GM21786 (cell line): ENCODE results near the gene NAV2.

ENCODE experiments used
- ATAC-seq: cut with Tn5 transposase; IDR thresholded peaks from one replicate; pipeline ENCODE4 v1.9.1; 2021; ENCODE audit not compliant: unreplicated experiment

The NAV2 gene

DNA sequence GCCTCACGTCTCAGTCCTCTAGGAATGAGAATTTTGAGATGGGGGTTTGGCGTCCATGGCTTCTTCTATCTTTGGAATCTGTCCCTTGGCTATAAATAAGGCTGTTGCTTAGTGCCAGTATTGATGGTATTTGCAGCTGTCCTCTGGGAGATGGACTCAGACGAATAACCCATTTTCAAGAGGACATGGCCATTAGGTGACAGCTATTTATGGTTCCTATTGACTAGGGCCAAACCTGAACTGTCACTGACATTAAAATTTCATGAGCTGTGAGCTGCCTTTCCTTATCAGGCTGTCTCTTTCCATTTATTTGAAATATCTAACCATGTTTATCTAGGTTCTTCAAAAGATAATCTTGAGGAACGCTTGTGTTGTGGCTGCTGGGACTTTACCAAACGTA, 92.7 kb downstream of the NAV2 start:
- ATAC-seq = no peak

DNA sequence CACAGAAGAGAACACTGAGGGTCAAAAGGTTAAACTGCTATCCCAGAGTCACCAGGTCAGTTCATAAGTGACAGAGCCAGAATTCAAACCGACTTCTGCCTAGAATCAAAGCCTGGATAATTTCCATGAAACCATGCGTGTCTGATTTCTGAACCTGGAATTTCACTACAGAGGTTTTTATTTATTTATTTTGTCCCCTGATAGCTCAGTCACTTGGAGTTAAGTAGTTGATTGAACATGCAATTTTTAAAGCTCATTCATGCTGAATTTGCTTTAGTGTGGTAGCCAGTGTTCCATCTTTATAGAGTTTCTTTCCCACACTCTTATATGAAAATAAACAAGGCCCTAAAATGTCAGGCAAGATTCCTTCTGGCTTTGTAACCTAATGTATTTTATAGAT, 93.2 kb downstream of the NAV2 start:
- no peak for ATAC-seq

DNA sequence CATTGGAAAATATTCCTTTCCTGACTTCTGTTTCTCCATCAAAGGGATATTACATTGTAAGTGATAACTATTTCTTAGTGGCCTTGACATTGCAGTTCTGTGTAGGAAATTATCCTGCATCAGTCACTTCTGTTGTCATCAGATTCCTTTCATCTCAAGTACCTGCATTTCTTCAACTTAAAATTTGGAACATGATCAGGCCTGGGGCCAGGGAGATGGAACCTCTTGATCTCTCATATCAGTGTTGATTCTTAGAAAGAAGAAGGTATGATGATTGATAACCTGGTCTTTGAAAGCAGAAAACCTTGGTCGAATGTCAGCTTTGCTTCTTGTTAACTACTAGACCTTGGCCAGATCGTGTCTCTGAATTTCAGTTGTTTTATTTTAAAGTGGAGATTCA, 93.6 kb downstream of the NAV2 start:
- ATAC-seq = no peak

DNA sequence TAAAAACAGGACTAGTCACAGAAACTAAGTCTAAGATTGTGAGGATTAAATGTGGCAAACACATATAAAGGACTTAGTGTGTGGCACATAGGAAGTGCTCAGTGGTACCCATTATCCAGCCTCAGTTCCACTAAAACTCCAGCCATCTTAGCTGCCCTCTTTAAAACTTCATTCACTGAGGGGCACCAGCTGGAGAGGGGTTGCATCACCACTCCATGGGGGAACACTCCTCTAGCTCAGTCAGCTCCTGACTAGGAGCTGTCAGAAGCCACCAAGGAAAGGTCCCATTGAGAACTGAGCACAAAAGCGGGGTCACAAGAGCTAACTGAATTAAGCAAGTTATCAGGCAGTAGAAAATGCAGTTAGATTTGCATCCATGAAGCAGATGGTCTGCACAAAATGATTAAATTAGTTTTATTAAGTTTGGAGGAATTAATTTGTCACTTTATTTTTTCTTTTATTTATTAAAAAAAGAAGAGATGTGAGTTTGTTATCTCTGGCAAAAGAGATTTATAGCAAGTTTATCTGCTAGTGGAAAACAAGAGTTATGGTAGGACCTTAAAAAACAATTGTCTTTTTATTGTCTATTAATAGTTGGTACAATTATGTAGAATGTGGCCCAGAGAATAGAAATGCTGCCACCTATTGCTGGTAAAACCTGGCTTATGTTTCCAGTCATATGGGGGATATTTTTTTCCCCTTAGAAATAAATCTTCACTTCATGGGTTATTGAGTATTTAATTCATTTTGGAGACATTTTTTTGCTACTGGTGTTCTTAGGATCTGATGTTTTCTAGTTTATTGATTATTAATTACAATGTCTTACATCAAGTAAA, 95.7 kb downstream of the NAV2 start:
- ATAC-seq = no peak

DNA sequence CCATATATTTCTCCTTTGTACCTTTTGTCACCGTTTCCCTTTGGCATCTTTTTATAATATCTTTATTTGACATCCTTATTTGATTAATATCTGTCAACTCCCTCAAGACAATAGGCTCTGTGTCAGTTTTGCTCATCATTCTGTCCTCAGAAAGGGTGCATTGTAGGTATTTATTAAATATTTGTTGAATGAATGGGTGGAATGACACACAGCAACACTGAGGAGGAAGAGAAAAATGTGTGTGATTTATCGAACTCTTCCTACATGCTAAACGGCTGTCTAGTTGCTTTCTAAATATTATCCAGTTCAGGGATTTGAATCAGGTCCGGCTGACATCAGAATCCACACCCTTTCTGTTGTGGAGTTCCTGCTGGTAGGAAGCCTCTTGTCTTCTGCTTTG, 98.2 kb downstream of the NAV2 start:
- ATAC-seq = no peak

DNA sequence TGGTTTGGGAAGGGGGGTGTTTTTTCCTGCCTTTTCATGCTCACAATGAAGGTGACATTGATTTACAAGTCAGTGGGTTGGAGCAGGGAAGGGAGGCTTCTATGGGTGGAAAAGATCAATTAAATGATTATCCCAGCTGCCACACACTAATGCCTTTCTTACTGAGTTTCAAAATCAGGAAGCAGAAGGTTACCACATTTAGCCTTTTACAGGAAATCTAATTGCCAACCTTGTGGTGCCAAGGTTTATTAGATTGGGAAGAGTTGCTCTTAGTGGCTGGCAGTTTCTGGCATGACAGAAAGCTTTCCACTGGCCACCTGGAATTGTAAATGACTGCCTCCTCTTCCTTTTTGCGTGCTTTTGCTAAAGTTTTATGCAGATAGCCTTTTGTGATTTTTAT, 98.7 kb downstream of the NAV2 start:
- no peak for ATAC-seq

DNA sequence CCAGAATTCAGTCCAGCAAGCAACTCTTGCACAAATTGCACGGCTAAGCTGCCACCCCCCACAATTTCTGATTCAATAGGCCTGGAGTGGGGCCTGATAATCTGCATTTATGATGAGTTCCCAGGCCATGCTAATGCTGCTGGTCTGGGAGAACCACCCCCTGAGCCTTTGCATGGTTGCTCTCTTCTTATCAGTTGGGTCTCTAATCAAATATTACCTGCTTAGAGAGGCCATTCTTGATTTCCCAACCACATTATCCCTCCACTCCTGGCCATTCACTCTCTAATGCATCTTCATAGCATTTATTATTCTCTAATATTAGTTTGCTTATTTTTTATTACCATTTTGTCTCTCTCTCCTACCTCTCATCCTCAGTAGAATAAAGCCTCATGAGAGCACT, 99.5 kb downstream of the NAV2 start:
- no peak for ATAC-seq

DNA sequence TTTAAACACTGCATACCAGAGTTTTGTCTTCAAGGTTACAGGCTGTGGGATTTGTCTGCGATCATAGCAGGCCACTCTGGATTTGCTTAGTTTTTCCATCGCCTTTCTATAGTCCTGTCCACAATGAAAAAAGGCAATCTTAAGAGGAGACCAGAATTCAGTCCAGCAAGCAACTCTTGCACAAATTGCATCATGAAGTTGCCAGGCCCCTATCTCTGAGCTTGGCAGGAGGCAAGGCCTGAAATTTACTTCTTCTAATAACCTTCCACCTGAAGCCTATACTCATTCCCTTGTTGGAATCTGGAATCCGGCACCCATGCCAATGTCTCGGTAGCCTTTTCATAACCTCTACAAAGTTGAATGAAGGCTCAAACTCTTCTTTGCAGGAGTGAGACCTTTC, 100.1 kb downstream of the NAV2 start:
- no peak for ATAC-seq

DNA sequence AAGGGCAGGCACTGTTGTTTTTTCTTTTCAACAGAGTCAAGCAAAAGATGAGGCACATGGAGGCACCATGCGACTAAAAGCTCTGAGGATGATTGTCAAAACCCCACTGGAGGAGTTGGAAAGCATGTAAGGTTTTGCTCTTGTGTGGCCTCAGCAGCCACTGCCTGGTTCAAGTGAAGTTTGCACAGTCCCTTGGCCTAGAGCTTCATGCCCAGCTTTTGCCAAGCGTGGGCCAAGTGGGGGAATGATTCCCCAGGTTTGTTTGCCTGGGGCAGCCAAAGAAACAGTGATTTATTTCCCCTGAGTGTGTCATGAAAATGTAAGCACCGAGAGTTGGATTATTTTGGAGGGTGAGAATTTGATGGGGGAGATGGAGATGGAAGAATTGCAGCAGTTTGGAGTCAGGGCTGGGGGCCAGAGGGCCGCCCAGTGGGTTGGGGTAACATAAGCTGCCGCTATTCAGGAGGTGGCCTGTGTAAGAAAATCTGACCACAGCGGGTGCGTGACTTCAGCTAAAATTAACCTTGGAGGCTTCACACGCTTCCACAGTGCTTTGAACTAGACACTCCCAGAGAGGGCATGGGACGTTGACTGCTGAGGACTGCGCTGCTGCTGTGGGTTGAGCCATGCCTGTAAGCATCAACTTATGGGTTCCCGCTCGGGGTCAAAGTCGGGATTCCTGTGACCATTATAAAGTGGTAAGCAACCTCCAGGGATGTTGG, 100.7 kb downstream of the NAV2 start:
- ATAC-seq = no peak

DNA sequence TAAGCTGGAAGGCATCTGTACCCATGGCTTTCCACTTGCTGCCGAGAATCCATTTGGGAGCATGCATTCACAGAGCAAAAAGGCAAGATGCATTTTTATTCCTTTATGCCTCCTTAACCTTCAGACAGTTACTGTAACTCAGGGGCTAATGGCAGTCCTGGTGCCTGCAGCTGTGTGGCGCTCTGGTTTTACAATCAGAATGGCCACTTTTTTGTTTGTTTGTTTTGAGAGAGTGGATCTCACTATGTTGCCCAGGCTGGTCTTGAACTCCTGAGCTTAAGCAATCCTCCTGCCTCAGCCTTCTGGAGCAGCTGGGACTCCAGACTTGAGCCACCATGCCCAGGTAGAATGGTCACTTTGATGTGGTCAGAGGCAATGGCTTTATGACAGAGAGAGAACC, 101.8 kb downstream of the NAV2 start:
- ATAC-seq = no peak

DNA sequence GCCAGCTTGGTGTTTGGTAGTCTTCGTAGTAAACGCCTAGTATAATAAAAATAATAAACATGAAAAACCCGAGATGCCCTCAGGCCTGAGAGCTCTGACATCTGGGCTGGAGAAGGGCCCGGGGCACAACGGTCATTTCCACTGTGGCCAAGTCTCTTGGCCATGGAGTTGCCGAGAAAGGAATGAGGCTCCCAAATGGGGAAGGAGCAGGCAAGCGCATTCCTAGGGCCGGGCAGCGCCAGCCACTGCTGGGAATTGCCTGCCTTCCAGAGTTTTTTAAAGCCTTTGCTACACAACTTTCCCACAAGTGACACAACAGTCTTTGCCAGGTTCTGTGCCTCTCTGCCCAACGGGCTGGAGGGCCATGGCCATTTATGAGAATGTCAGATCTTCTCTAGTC, 103.4 kb downstream of the NAV2 start:
- no peak for ATAC-seq

DNA sequence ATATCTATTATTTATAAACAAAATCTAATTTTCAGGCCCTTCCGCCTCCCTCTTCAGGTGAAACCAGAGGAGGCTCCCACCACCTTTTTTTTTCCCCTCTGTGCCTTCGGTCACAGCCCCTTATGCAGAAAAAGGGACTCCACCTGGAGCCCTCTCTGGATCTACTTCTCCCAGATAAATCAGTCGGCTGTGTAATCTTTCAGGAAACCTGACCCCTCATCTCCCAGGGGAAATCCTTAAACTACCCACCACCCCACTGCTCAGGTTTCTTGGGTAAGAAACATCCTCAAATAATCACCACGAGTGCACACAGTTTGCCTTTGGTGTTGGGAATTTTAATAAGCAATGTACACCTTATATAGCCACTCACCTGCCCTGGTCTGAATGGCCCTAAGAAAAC, 104.2 kb downstream of the NAV2 start:
- no peak for ATAC-seq

DNA sequence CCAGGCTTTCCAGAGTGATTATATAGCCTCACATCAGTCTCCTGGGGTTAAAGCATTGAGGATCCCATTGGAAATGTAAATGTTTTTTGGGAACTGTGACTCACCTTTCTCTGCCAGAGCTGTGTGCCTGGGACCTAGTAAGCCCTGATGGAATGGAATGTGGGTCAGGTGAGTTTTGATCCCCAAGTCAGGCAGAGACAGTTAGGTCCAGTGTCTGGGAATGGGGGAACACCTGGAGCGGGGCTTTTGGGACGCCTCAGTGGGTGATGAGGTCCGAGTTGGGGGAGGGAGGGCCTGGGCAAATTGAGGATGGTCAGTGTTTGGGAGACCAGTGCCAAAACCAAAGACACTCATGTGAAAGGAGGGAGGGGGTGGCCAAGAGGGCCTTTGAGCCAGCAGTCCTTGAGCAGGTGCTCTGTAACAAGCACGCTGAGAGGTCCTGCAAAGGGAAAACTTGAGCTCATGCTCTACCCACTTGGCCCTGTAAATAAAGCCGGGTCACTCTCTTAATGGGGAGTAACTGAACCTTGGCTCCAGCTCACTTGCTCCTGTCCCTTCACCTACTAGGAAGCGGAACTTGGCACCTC, 104.7 kb downstream of the NAV2 start:
- no peak for ATAC-seq

DNA sequence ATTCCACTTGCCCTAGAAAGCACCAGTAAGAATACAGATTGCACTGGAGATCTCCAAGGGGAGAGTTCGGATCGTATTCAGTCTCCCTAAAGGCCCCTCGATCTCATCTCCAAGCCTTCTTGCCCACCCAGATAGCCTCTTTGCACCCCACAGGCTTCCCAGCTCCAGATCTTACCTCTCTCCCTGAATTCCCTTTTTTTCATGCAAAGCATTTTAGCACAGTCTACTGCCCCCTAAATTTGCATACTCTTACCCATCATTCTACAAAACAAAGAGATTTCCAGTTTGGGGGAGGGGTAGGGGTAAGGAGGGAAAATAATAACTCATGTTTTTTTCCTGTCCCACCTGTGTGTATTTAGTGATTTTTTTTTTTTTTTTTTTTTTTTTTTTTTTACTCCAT, 105.2 kb downstream of the NAV2 start:
- no peak for ATAC-seq

DNA sequence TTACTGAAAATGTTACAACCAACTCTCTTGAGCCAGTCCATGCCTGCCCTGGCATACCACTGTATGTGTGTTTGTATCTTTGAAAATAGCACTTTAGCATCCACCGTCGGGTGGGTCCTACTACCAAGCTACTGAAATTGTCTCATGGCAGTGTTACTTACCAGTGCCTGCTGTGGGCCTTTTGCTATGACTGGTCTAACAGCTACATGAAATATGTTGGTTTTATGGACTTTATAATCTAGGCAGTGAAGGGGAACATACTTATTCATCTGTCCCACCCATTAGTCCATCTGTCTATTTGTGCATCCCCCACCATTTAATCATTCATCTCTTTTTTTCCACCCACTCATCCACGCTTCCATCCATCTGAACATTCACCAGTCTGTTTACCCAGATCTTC, 106.0 kb downstream of the NAV2 start:
- no peak for ATAC-seq

DNA sequence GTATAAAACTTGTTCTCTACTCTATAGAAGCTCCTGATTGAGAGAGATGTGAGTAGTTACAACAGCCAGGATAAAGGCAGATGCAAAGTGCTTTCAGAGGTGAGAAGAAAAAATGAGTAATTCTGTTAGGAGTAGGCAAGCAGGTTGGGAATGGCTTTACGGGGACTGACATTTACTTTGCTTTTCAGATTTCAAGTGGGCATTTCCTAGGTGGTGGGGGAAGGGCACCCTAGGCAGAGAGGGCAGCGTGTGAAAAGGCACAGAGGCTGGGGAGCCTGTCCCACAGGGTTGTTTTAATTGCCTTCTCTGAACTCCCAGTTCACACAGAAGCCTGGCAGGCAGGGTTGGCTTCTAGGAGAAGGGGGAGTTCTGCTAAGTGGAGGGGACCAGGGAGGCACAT, 106.5 kb downstream of the NAV2 start:
- no peak for ATAC-seq

DNA sequence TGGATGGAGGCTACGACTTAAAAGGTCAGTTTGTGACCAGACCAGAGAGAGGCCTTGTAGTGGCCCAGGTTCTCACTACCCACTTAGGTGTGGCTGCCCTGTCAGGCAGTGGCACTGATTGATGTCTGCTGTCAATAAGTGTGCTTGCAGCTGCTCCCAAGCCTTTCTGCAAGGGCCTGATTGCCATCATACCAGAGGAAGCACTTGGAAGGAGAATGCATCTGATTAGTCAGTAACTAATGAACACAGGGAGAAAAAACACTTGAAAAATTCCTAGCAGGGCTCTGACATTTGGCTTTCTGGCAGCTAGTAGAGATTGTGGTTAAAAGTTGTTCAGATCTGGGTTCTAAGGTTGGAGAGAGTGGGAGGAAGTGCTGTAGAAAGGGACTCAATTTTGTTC, 107.5 kb downstream of the NAV2 start:
- no peak for ATAC-seq

DNA sequence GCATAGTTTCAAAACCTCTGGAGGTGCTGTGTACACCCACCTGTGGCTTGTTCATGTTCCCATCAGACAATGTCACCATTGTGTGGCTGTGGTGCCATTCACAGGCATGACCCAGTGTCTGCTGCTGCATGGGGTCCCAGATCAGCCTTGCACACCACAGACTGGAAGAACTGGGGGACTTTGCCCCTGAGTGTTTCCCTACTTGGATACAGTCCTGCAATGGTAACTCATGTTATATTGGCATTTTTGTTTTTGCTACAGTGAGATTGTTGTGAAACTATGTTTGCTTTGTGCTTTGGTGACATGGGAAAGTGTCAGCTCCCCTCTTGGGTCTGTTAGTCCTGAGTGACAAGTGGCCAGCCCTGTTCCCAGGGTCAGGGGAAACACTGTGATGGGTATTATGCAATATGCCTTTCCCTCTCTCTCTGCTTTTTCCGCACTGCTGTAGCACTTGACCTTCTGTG, 108.8 kb downstream of the NAV2 start:
- no peak for ATAC-seq

DNA sequence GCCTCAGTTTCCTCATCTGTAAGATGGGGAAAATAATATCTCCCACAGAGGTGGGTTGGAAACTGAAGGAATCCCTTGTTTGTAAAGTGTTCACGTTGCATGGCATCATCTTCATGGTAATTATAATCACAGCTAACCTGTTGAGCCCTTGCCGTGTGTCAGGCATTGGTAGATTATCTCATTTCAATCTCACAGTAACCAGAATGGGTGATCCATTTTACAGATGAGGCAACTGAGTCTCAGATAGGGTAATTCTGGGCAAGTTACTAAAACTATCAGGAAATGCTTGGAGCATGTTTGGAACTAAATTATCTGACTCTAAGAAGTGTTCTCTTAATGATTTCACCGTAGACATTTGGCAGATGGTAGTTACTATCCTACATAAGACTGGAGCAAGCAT, 109.4 kb downstream of the NAV2 start:
- no peak for ATAC-seq

DNA sequence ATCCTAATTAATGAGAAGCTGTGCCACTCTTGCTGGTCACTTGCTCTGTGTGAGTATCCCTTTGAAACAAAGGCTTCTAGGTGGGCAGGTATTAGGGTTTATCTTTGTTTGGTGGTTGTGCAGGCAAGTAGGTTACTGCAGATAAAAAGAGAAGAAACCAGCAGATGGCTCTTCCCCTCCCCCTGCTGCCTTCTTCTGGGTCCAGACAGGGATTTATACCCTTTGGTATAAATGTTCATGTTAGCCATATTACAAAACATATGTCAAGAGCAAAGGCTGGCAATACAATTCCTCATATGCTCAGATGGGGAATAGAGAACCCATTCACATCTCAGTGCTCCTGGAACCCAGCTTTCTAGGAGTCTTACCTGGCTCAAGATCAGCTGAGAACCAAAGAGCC, 109.9 kb downstream of the NAV2 start:
- ATAC-seq = no peak

DNA sequence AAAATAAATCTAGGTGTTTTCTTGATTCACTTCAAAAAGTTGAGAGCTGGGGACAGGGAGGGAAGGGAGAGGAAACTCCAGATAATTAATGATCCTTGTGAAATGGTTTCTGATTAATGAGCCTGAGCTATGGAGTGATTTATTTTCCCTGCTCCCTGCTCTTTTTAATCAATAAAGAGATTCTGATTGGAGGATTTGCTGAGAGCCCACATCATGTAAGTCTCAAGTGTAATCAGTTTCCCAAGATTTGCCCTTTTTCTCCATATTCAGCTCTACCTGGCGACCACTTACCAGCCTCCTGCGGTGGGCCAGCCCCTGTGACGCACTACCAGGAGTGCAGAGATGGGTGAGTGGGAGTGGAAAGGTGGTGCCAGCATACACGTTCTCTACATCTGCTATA, 114.0 kb downstream of the NAV2 start:
- ATAC-seq = no peak
